K562 (cell line): ENCODE results near the gene SRMS. TPM values are rescaled to one million over a fixed set of nuclear protein-coding genes. Genes with fewer than 3 reads are reported as not detected.

ENCODE experiments used
- ATAC-seq: fragments of 200-7000 bp; cut with Tn5 transposase; 3 replicates; pipeline ENCODE4 v1.9.1; 2020; ENCODE audit warnings: moderate library complexity
- BruUV-seq: library from RNA; stranded (reverse); fragments of 400-500 nt; replicated peaks from 2 replicates; lab custom pipeline; 2021; lab: Mats Ljungman, UMichigan
- CTCF ChIA-PET: fragments of 300-600 bp; formaldehyde crosslinking; extraction: SDS; loops from one replicate; lab custom pipeline; 2021; ENCODE audit warnings: low intra/inter-chr PET ratio; lab: Yijun Ruan, JAX
- POLR2A ChIA-PET: fragments of 300-600, 350-650 bp; sonication (Branson Sonifier 250); formaldehyde crosslinking; extraction: SDS; loops from one replicate; lab custom pipeline; 2021; ENCODE audit warnings: antibody characterized with exemption, inconsistent platforms; lab: Yijun Ruan, JAX
- DNase-seq, 4 experiments: peaks; one replicate each; pipeline versions ENCODE4 v3.0.0 to v3.0.0-alpha.2; 2011 to 2018; ENCODE audit warnings: low spot score in 3 of 4, mixed read lengths in 3 of 4; ENCODE audit errors: extremely low read depth in 1 of 4
- FAIRE-seq: peaks from 2 replicates; lab custom pipeline; 2011; peaks lifted over from hg19 to GRCh38; lab: Jason Lieb, UNC
- H2AFZ ChIP-seq: 2 replicates; pipeline ENCODE4 v1.6.0; 2011; ENCODE audit warnings: low read depth, low read length, control low read depth, inconsistent platforms
- H3K27ac ChIP-seq: fragments of 200-600 bp; 3 replicates; pipeline ENCODE4 v1.8.0; 2011; ENCODE audit warnings: low read depth, mild to moderate bottlenecking, control low read depth, inconsistent platforms, low read length, moderate library complexity, mixed read lengths; ENCODE audit errors: extremely low read depth
- H3K27me3 ChIP-seq, 2 experiments: fragments of 300-600 bp in 1 of 2; 2 replicates in 1 of 2; 3 replicates in 1 of 2; pipeline versions ENCODE4 v1.6.0 to v1.8.0; 2011; ENCODE audit warnings: inconsistent platforms in 2 of 2, low read length in 2 of 2, mild to moderate bottlenecking in 1 of 2, mixed read lengths in 1 of 2, moderate library complexity in 1 of 2; ENCODE audit not compliant: control insufficient read depth in 2 of 2, insufficient read depth in 2 of 2
- H3K36me3 ChIP-seq: fragments of 300-600 bp; 3 replicates; pipeline ENCODE4 v1.8.0; 2011; ENCODE audit warnings: mild to moderate bottlenecking, low read length, inconsistent platforms; ENCODE audit not compliant: control insufficient read depth, insufficient read depth
- H3K4me1 ChIP-seq, 2 experiments: fragments of 200-600 bp in 1 of 2; replicated peaks in 1 of 2; 2 replicates in 1 of 2; 3 replicates in 1 of 2; pipeline versions ENCODE4 v1.5.1 to v1.8.0; 2011; ENCODE audit warnings: inconsistent platforms in 2 of 2, low read length in 2 of 2, mild to moderate bottlenecking in 1 of 2, mixed read lengths in 1 of 2, moderate library complexity in 1 of 2; ENCODE audit not compliant: control insufficient read depth in 2 of 2, insufficient read depth in 2 of 2
- H3K4me2 ChIP-seq: 2 replicates; pipeline ENCODE4 v1.6.1; 2011; ENCODE audit warnings: low read length, control low read depth, inconsistent platforms, mixed read lengths; ENCODE audit not compliant: insufficient read depth
- H3K4me3 ChIP-seq: fragments of 200-600 bp; sonication (generic), shearing (Covaris generic); 2 replicates; pipeline ENCODE4 v1.5.1; 2016; ENCODE audit warnings: control low read depth, inconsistent platforms
- H3K79me2 ChIP-seq: fragments of 200-600 bp; 3 replicates; pipeline ENCODE4 v1.8.0; 2011; ENCODE audit warnings: low read length, inconsistent platforms; ENCODE audit not compliant: control insufficient read depth, insufficient read depth
- H3K9ac ChIP-seq, 2 experiments: 2 replicates each; pipeline versions ENCODE4 v1.6.0 to v1.6.1; 2011; ENCODE audit warnings: low read depth in 2 of 2, low read length in 2 of 2, control low read depth in 1 of 2, inconsistent platforms in 1 of 2, mild to moderate bottlenecking in 1 of 2, mixed read lengths in 1 of 2; ENCODE audit not compliant: insufficient read depth in 1 of 2
- H3K9me1 ChIP-seq: one replicate; pipeline ENCODE4 v1.6.0; 2011; ENCODE audit warnings: inconsistent platforms, mild to moderate bottlenecking, low read length, moderate library complexity; ENCODE audit not compliant: control insufficient read depth, insufficient read depth
- H3K9me3 ChIP-seq: replicated peaks from 2 replicates; pipeline ENCODE4 v1.5.1; 2011; ENCODE audit warnings: low read depth, low read length, inconsistent platforms; ENCODE audit not compliant: control insufficient read depth, insufficient read depth
- H4K20me1 ChIP-seq: replicated peaks from 2 replicates; pipeline ENCODE4 v1.6.1; 2011; ENCODE audit warnings: low read length, inconsistent platforms, mixed read lengths; ENCODE audit not compliant: control insufficient read depth, insufficient read depth
- CHD1 ChIP-seq: fragments of 200-600 bp; sonication (generic); IDR thresholded peaks from one replicate; pipeline ENCODE4 v1.6.1; 2012; ENCODE audit warnings: mild to moderate bottlenecking, moderate library complexity, low read length, inconsistent platforms
- MTA1 ChIP-seq: fragments of 450-650 bp; IDR thresholded peaks from 2 replicates; pipeline ENCODE4 v1.6.1; 2017; ENCODE audit warnings: borderline replicate concordance
- MTA3 ChIP-seq: fragments of 450-650 bp; formaldehyde crosslinking; IDR thresholded peaks from 2 replicates; pipeline ENCODE4 v1.6.1; 2017; ENCODE audit warnings: mild to moderate bottlenecking, borderline replicate concordance
- PHB2 ChIP-seq: fragments of 450-650 bp; IDR thresholded peaks from 2 replicates; pipeline ENCODE4 v1.6.1; 2017; ENCODE audit warnings: low read depth
- RBBP5 ChIP-seq: fragments of 200-600 bp; sonication (generic); IDR thresholded peaks from 2 replicates; pipeline ENCODE4 v1.6.1; 2012; ENCODE audit warnings: borderline replicate concordance, mild to moderate bottlenecking, low read length, control low read depth, inconsistent platforms; ENCODE audit not compliant: insufficient read depth, poor library complexity, severe bottlenecking
- SMAD3 ChIP-seq: fragments of 450-650 bp; formaldehyde crosslinking; conservative IDR thresholded peaks from 2 replicates; pipeline ENCODE4 v1.4.0; 2020; ENCODE audit warnings: mild to moderate bottlenecking
- ZNF79 ChIP-seq: fragments of 250-450 bp; sonication (Bioruptor Pico); IDR thresholded peaks from 2 replicates; pipeline ENCODE4 v1.4.0; 2020; ENCODE audit warnings: low read depth, mild to moderate bottlenecking, moderate library complexity
- WGBS: fragments of 100-300 bp; shearing (Covaris generic); methylation state at CpG from one replicate; pipeline ENCODE4 v1.1.6; 2016; ENCODE audit warnings: low coverage, mixed read lengths; ENCODE audit not compliant: insufficient coverage; ENCODE audit errors: missing lambda C conversion rate; 5-methylcytosine and 5-hydroxymethylcytosine counted together
- in situ Hi-C: fragments of 300-500 bp; cut with MboI; formaldehyde crosslinking; loops from 4 replicates; pipeline ENCODE4 v1.15.0; 2018; ENCODE audit warnings: inconsistent platforms, mixed read lengths
- intact Hi-C: fragments of 100-400 bp; cut with micrococcal nuclease; formaldehyde crosslinking; loops from 2 replicates; pipeline ENCODE4 v1.14.2; 2022
- polyA plus RNA-seq, 8 experiments: library from polyadenylated mRNA; depleted of rRNA in 4 of 8; stranded (reverse) in 5 of 8; unstranded in 3 of 8; fragments of >200 nt; fragmentation: Nextera tagmentation in 2 of 8; fragmentation: Illumina TruSeq in 1 of 8; extraction: Ambion mirVana in 2 of 8; extraction: Trizol in 1 of 8; gene quantifications; 2 replicates each; pipeline versions ENCODE4 v1.2.1 to v1.2.3, GENCODE V29; 2011 to 2014; ENCODE audit warnings: inconsistent platforms in 1 of 8, missing spikeins in 1 of 8
- total RNA-seq, 7 experiments: library from RNA; depleted of rRNA in 6 of 7; stranded (reverse); fragments of >200 nt in 6 of 7; fragmentation: Illumina TruSeq in 2 of 7; extraction: Trizol in 2 of 7; gene quantifications; 2 replicates each; pipeline versions ENCODE4 v1.2.1 to v1.2.3, GENCODE V29; 2011 to 2021; ENCODE audit warnings: low replicate concordance in 1 of 7
- TF ChIP-seq, protein P1 (sequence below): fragments of 450-650 bp; IDR thresholded peaks from 2 replicates; pipeline ENCODE4 v1.6.1; 2014; ENCODE audit warnings: low read depth, mild to moderate bottlenecking, moderate library complexity, borderline replicate concordance
- TF ChIP-seq, protein P2 (sequence below): fragments of 450-650 bp; IDR thresholded peaks from 2 replicates; pipeline ENCODE4 v1.6.1; 2016; ENCODE audit warnings: missing biosample characterization, missing genetic modification characterization
- TF ChIP-seq, protein P3 (sequence below): fragments of 450-650 bp; IDR thresholded peaks from 2 replicates; pipeline ENCODE4 v1.6.1; 2017; ENCODE audit warnings: mild to moderate bottlenecking, moderate library complexity
- TF ChIP-seq, protein P4 (sequence below): sonication (generic); formaldehyde crosslinking; IDR thresholded peaks from 2 replicates; pipeline ENCODE4 v1.8.1; 2022; ENCODE audit warnings: missing genetic modification reagents
- TF ChIP-seq, protein P5 (sequence below): fragments of 250-450 bp; sonication (Bioruptor Pico); IDR thresholded peaks from 2 replicates; pipeline ENCODE4 v1.8.0; 2021; ENCODE audit warnings: mild to moderate bottlenecking, moderate library complexity

The SRMS gene
- total and polyA plus RNA-seq, 9 of the 15 experiments (the other 6 are each of a cell fraction or from before 2014, with no cell fraction given), result 0.07 TPM; not detected in 8

DNA sequence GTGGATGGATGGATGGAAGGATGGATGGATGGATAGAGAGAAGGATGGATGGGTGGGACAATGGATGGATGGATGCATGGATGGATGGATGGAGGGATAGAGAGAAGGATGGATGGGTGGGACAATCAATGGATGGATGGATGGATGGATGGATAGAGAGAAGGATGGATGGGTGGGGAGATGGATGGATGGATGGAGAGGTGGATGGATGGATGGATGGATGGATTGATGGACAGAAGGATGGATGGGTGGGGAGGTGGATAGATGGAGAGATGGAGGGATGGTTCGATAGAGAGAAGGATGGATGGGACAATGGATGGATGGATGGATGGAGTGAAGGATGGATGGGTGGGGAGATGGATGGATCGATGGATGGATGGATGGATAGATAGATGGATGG, 55.0 kb downstream of the SRMS start (continued):
- TF ChIP-seq, protein P1, sequence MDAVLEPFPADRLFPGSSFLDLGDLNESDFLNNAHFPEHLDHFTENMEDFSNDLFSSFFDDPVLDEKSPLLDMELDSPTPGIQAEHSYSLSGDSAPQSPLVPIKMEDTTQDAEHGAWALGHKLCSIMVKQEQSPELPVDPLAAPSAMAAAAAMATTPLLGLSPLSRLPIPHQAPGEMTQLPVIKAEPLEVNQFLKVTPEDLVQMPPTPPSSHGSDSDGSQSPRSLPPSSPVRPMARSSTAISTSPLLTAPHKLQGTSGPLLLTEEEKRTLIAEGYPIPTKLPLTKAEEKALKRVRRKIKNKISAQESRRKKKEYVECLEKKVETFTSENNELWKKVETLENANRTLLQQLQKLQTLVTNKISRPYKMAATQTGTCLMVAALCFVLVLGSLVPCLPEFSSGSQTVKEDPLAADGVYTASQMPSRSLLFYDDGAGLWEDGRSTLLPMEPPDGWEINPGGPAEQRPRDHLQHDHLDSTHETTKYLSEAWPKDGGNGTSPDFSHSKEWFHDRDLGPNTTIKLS, result no peak
- TF ChIP-seq RBBP5, result no peak

DNA sequence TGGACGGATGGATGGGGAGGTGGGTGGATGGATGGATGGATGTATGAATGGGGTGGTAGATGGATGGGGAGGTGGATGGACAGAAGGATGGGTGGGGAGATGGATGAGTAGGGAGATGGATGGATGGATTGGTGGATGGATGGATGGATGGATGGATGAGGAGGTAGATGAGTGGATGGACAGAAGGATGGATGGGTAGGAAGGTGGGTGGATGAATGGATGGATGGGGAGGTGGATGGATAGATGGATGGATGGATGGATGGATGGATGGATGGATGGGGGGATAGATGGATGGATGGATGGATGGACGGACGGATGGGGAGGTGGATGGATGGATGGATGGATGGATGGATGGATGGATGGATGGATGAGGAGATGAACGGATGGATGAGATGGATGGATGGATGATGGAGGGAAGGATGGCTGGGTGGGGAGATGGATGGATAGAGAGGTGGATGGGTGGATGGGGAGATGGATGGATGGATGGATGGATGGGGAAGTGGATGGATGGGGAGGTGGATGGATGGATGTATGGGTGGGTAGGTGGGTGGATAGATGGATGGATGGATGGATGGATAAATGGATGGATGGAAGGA, 55.8 kb downstream of the SRMS start:
- WGBS, result 7% methylated on average over 2 of the region's 4 CpGs
- Histone ChIP-seq H3K79me2 (no peaks in the 10 kb centered on the region), H3K9ac (no peak overlapping the region), H3K27ac (no peak overlapping the region), H3K36me3 (no peaks in the 10 kb centered on the region), H3K4me1 (peaks cover 0 to 40% of the 10 kb centered on the region in 2 experiments; a peak in 3 of 5 replicates), H3K9me3 (no peaks in the 10 kb centered on the region), H2AFZ (no peak overlapping the region), H3K4me3 (no peak overlapping the region), H4K20me1 (peaks cover 8% of the 10 kb centered on the region), H3K27me3 (no peaks in the 10 kb centered on the region), H3K9me1 (no peaks in the 10 kb centered on the region), H3K4me2 (no peak overlapping the region)
- DNase-seq (no peak), FAIRE-seq (no peak), ATAC-seq (no peak)
- ChIA-PET CTCF (no interaction called here), POLR2A (no interaction called here)
- in situ Hi-C loops, result no loop called here
- intact Hi-C loops, result no loop called here
- no TSS peak for BruUV-seq
- no peak for TF ChIP-seq SMAD3 (CRISPR knock-in tag)
- TF ChIP-seq, protein P2, sequence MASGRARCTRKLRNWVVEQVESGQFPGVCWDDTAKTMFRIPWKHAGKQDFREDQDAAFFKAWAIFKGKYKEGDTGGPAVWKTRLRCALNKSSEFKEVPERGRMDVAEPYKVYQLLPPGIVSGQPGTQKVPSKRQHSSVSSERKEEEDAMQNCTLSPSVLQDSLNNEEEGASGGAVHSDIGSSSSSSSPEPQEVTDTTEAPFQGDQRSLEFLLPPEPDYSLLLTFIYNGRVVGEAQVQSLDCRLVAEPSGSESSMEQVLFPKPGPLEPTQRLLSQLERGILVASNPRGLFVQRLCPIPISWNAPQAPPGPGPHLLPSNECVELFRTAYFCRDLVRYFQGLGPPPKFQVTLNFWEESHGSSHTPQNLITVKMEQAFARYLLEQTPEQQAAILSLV (tag), result no peak
- TF ChIP-seq PHB2, result no peak
- no peak for TF ChIP-seq MTA3
- TF ChIP-seq, protein P3, sequence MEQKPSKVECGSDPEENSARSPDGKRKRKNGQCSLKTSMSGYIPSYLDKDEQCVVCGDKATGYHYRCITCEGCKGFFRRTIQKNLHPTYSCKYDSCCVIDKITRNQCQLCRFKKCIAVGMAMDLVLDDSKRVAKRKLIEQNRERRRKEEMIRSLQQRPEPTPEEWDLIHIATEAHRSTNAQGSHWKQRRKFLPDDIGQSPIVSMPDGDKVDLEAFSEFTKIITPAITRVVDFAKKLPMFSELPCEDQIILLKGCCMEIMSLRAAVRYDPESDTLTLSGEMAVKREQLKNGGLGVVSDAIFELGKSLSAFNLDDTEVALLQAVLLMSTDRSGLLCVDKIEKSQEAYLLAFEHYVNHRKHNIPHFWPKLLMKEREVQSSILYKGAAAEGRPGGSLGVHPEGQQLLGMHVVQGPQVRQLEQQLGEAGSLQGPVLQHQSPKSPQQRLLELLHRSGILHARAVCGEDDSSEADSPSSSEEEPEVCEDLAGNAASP, result no peak
- TF ChIP-seq CHD1, result no peak
- no peak for TF ChIP-seq ZNF79 (CRISPR knock-in tag)
- TF ChIP-seq, protein P4, sequence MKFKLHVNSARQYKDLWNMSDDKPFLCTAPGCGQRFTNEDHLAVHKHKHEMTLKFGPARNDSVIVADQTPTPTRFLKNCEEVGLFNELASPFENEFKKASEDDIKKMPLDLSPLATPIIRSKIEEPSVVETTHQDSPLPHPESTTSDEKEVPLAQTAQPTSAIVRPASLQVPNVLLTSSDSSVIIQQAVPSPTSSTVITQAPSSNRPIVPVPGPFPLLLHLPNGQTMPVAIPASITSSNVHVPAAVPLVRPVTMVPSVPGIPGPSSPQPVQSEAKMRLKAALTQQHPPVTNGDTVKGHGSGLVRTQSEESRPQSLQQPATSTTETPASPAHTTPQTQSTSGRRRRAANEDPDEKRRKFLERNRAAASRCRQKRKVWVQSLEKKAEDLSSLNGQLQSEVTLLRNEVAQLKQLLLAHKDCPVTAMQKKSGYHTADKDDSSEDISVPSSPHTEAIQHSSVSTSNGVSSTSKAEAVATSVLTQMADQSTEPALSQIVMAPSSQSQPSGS, result no peak
- no peak for TF ChIP-seq MTA1
- TF ChIP-seq, protein P5, sequence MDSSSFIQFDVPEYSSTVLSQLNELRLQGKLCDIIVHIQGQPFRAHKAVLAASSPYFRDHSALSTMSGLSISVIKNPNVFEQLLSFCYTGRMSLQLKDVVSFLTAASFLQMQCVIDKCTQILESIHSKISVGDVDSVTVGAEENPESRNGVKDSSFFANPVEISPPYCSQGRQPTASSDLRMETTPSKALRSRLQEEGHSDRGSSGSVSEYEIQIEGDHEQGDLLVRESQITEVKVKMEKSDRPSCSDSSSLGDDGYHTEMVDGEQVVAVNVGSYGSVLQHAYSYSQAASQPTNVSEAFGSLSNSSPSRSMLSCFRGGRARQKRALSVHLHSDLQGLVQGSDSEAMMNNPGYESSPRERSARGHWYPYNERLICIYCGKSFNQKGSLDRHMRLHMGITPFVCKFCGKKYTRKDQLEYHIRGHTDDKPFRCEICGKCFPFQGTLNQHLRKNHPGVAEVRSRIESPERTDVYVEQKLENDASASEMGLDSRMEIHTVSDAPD (CRISPR knock-in tag), result no peak
